ENCODE data around the gene QRSL1. TPM values are rescaled to one million over a fixed set of nuclear protein-coding genes. Genes with fewer than 3 reads are reported as not detected.

The QRSL1 gene
- total and polyA plus RNA-seq, 9 of the 15 experiments (the other 6 are each of a cell fraction or from before 2014, with no cell fraction given), result 14.6 to 31.5 (median 23.0) TPM

DNA sequence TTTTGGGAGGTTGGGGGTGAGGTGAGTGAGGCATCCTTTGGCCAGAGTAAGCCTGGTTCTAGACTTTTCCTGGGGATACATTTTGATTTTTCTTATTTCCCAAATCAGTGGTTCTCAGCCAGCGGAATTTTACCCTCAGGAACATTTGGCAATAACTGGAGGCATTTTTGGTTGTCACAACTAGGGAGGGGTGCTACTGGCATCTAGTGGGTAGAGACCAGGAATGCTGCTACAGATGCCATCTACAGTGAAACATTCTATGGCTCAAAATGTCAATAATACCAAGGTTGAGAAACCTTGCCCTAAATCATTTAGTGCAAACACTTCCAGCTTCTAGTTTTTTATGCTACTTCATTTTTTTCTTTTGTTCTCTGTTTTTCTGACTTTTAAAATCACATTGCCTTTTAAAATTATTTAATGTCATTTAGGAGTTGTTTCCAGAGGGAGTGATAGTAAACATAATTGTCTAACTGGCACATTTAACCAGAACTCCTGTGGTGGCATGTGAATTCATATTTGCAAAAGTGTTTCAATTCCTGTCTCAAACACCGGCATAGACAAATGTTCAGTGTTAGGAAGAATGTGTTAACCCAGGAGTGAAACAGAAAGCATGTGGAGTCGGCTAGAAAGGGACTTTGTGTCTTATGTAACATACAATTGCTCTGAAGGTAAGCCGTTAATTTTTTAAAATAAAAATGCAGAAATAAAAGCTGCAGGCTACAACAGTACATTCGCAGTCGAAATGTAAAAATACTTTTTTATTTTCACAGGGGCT, 59.0 kb downstream of the QRSL1 start (continued):
- TF ChIP-seq, protein P1, sequence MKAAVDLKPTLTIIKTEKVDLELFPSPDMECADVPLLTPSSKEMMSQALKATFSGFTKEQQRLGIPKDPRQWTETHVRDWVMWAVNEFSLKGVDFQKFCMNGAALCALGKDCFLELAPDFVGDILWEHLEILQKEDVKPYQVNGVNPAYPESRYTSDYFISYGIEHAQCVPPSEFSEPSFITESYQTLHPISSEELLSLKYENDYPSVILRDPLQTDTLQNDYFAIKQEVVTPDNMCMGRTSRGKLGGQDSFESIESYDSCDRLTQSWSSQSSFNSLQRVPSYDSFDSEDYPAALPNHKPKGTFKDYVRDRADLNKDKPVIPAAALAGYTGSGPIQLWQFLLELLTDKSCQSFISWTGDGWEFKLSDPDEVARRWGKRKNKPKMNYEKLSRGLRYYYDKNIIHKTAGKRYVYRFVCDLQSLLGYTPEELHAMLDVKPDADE (conservative IDR thresholded peaks at IDR 0.05; ENCODE audit: control insufficient read depth, low read depth, low read length), result no peak
- TF ChIP-seq HSF4 (CRISPR knock-in tag; IDR thresholded peaks at IDR 0.05; ENCODE audit: borderline replicate concordance), result no peak
- no peak for TF ChIP-seq ZNF717 (CRISPR knock-in tag; IDR thresholded peaks at IDR 0.05)
- TF ChIP-seq RAD21 (CRISPR knock-in tag; conservative IDR thresholded peaks at IDR 0.05 in 1 of 2, IDR thresholded peaks at IDR 0.05 in 1 of 2), result no peak
- no peak for TF ChIP-seq EGR1 (conservative IDR thresholded peaks at IDR 0.05)
- no peak for TF ChIP-seq KLF6 (CRISPR knock-in tag; IDR thresholded peaks at IDR 0.05; ENCODE audit: borderline replicate concordance)
- no peak for TF ChIP-seq ZSCAN32 (CRISPR knock-in tag; IDR thresholded peaks at IDR 0.05)
- TF ChIP-seq, protein P2, sequence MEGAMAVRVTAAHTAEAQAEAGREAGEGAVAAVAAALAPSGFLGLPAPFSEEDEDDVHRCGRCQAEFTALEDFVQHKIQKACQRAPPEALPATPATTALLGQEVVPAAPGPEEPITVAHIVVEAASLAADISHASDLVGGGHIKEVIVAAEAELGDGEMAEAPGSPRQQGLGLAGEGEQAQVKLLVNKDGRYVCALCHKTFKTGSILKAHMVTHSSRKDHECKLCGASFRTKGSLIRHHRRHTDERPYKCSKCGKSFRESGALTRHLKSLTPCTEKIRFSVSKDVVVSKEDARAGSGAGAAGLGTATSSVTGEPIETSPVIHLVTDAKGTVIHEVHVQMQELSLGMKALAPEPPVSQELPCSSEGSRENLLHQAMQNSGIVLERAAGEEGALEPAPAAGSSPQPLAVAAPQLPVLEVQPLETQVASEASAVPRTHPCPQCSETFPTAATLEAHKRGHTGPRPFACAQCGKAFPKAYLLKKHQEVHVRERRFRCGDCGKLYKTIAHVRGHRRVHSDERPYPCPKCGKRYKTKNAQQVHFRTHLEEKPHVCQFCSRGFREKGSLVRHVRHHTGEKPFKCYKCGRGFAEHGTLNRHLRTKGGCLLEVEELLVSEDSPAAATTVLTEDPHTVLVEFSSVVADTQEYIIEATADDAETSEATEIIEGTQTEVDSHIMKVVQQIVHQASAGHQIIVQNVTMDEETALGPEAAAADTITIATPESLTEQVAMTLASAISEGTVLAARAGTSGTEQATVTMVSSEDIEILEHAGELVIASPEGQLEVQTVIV (CRISPR knock-in tag; IDR thresholded peaks at IDR 0.05; ENCODE audit: borderline replicate concordance), result no peak

Data from K562 (cell line).